NCI-H2029 treated with DMSO at 0.1 percent for 48 hours (cell line): ENCODE measurements around the gene HOXB6.
A peak's percentile ranks its signal among the peaks of the same experiment; 100 is the strongest.

ENCODE experiments used
- DNase-seq: peaks from one replicate; lab custom pipeline; 2025; lab: John Stamatoyannopoulos, UW

HOXB6 gene

DNA sequence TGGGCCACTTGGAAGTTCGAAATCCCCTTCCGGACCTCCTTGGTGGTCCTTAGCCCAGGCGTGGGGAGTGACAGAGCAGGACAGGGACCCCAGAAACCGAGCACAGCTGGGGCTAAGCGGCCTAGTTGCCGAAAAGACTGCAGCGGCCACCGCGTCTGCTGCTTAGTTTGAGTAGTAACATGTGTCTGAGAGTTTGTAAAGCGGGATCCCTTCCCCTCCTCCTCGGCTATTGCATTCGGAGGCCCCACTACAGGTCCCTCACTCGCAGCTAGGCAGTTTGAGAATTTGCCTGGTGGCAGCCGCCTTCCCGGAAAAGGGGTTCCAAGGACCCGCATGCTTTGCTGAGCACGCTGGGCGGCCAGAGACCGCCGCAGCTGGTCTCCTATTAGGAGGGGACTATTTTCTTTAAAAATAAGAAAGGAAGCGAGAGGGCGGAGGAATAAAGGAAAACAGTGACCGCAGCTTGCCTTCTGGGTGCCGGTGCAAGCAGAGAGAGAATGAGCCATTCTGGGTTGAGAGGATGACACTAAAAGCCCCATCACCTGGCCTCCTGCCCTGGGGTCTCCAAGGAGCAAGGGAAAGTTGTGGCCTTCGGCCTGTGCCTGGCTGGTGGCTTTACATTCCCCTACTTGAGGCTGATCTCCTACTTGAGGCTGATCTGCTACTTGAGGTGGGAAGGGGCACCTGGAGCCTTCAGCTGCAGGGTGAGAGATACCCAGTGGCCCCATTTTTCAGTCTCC is 10.1 kb downstream of the HOXB6 start:
- no peak for DNase-seq

DNA sequence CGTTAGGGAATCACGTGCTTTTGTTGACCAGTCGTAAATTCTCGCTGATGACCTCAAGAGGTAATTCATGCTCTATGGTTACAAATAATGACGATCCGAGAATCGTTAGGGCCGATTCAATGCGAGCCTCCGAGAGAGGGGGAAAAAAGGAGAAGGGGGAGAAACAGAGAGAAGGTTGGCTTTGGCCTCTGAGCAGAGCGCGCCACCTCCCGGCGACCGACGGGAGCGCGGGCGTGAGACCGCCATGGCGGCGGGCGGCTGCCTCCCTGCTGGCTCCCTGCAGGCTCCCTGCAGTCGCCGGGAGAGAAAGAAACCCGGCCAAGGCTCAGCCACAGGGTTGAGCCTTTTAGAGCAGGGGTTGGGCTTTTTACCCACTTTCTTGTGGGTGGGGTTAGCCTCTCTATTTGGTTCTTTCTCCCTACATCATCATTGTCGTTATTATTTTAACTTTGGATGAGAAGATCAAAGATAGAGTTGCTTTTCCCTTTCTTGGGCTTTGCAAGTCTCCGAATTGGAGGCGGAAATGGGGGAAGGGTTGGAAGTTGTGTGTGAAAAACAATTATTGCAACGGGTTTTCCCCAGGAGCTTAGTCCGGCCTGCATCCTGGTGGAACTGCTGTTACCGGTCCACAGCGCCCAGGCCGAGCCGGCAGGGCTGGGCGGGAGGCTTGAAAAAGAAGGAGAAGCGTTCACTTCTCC is 10.8 kb downstream of the HOXB6 start:
- DNase-seq: peak; percentile 82

DNA sequence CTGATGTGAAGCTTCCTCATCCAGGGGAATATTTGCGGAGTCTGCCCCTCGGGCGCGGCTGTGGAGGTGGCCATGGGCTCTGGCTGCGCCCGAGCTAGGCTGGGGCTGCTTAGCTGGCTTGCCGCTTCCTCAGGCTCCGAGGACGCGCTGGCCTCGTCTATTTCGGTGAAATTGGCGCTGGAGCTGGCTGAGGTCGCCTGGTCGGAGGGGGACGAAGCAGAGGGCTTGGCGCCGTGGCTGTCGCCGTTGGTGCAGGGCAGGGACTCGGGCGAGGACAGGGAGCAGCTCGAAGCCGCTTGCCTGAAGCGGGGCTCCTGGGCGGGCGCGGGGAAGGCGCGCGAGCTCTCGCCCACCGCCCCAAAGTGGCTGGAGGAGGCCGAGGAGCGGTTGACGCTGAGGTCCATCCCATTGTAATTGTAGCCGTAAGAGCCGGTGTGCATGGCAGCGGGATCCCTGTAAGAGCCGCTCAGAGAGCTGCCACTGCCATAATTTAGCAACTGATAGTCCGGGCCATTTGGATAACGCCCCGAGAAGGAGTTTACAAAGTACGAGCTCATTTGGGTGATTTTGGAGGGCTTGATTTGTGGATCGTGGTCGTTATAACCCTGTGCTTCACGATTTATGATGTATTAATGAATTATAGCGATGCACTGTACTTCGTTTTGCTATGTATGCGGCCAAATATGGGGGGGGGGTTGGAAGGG is 11.5 kb downstream of the HOXB6 start, which contains the start of gene HOXB5:
HOXB5 (minus strand) TSS at position 654 of the 704 bp plus-strand sequence; CDS start at position 557, 97 bp downstream.
- no peak for DNase-seq

DNA sequence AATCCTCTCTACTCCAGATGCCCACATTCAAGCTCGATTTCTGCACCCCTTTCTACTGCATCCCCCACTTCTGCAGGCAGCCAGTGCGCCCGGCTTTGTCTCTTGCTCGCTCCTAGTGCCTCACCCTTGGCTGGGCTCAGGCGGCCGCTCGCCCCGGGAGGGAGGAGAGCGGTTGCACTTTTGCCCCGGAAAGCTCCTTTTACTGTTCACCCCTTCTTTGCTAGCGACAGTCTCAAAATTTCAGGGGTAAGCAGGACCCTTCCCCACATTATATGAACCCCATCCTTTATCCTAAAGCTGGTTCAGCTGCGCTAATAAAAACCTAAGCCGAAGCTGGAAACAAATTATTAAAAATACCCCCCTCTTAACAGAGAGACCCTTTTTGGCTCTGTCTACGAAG is 12.2 kb downstream of the HOXB6 start:
- no peak for DNase-seq

DNA sequence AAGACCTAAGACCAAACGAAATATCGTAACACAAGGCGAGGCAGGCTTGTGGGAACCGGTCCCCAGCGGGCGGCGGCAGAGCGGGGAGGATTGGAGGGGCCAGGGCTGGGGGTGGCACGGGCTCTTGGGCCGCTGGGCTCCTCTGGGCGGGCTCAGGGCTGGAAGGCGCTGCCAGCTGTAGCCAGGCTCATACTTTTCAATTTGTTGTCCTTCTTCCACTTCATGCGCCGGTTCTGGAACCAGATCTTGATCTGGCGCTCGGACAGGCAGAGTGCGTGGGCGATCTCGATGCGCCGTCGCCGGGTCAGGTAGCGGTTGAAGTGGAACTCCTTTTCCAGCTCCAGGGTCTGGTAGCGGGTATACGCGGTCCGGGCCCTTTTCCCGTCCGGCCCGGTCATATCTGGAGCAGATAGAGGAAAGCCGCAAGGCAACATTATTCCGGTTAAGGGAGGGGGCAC is 12.7 kb downstream of the HOXB6 start:
- peak; percentile 46 for DNase-seq

DNA sequence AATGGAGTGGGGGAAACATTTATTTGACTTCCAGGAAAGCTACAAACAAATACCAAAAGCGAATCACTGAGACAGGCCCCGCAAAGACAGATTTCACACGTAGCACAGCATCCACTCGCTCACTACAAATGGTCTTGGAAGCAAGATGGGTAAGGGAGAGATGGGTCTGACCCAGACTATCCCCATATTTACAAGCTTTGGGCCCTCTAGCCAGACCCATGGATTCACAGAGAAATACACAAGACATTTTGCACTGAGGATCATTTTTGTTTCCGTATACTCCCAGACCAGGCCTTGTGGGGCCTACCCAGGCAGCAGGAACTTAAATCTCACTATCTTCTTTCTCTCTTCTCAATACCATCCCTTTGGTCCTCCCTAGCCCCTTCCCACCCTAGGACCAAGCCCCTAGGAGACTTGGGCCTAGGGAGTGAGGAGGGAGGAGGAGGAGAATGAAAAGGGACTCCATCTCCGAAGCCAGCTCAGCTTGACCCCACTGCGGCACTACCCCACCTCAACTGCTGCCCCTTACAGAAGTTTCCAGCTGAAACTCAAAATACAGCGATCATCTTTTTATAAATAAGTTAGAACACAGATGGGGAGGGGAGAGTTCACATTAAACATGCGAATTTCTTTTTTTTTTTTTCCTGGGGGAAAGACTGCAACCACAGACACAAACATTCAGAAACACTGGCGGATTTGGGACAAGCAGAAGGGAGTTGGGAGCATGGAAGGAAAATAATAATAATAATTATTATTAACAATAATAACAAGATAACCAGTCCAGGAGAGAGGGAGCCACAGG is 13.3 kb downstream of the HOXB6 start:
- DNase-seq: no peak

DNA sequence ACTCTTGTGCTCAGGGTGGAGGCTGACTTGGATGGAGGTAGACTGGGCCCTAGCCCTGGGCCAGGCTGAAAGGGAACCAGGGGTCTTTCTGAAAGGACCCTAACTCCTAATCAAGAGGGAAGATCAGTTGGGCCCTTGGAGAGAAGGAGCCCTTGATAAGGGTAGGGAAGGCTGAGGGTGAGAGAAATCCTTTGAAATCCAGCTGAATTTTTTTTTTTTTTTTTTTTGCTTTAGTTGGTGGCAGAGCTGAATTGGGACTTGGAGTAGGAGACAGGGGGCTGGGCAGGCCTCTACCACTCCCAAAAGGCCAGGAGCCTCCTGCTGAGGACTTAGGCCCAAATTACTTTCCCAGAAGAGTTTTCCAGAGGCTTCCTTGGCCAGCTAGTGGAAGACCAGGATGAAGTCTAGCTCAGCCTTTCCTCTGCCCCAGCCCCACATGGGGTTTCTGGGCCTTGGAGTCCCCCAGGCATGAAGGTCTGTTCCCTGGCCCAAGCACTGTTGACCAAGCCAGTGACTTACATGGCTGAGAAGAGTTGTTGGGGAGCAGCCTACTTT is 14.1 kb downstream of the HOXB6 start:
- DNase-seq: no peak

DNA sequence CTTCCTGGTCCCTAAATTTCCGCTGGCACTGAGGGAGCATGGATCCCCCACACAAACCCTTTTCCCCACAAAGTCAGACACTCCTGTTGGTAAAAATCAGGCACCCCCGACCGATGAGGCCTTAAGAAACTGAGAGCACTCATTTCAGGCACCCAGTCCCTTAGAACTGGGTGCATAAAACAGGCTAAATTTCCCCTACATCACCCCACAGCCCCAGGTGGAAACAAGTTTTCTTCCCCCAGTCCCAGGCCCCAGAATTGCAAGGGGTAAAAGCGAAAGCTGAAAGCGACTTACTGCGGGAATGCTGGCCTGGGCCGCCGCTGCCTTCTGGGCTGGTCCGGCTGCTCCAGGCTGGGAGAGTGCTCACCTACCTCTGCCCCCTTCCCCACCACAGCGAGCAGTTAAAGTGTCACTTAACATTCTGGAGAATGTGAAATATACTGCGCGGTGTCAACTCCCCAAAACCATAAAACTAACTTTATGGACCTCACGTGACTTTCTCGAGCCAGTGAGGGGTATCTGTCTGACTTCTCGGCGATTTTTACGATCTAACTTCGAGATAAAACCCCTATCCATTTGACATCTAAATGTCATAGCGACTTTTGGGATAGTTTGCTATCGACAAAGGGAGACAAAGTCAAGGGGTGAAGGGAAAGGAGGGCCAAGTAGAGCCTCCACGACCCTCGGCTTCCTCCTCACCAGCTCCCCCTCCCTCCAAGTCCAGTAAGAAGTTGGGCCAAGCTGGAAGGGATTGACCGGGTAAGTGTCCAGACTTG is 14.8 kb downstream of the HOXB6 start, which contains the start of gene HOXB3:
HOXB3 (minus strand) TSS at position 411 of the 776 bp plus-strand sequence. CDS start 37,767 bp downstream, outside the sequence.
- peak; percentile 40 for DNase-seq

DNA sequence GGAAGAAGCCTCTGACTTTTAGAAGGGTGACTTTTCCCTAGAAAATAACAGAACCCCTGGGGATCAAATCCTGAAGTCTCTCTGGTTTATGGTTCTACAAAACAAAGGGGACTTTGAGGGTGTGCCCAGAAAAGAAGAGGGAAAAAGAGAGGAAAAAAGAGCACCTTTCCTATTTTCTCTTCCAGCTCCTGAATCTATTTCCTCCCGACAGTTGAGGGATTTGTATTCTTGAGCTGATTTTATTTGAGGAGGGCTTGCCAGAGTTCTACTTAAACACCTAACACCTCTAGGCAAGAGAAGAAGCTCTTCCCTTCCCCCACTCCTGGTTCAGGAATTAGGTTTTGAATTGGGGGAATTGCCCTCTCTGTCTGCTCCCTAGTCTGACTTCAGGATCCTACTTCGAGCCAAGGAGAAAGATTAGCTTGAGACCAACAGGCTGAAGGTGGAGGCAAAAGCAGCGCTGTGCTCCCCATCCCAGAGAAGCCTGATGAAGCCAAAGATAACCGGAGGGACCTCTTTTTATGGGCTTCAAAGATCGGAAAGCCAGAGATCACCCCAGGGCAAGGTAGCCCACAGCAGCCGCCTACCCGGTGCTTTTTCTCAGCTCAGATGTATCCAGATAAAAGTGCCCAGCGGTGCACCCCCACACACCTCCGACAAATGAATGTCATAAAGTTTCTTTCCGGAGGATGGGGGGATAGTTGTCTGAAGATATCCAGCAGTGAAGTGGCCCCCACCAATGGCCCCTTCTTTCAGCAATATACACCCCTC is 15.5 kb downstream of the HOXB6 start:
- DNase-seq: peak; percentile 46

DNA sequence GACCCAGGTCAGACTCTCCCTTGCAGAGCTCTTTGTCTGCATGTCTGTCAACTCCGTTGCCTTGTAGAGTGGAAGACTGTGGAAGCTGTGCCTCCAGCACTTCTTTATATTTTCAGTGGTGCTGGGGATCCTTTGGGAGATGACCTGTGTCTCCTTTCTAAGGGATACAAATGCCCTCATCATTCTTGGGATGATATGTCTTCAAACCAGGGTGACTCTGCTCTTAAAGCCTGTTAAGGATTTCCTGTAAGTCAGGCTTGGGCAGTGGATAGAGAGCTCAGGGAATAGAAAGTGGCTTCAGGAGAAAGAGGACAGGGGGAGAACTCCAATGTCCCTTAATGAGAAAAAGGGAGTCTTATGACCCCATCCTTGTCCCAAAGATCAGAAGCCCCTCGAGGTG is 16.3 kb downstream of the HOXB6 start:
- DNase-seq: no peak

DNA sequence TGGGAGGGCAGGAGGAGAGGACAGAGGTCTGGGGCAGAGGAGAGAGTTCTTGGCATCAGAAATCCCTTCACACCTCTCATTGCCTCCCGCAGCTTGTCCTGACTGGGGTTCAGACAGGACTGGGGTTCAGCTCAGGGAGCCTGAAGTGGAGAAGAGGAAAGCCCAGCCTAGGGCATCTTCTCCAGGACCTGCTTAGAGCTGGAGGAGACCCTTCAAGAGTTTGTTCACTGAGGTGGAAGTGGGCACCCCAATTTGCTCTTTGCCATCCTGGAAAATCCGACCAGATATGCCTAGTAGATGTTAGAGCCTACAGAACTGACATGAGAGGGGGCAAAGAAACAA is 16.7 kb downstream of the HOXB6 start:
- no peak for DNase-seq

DNA sequence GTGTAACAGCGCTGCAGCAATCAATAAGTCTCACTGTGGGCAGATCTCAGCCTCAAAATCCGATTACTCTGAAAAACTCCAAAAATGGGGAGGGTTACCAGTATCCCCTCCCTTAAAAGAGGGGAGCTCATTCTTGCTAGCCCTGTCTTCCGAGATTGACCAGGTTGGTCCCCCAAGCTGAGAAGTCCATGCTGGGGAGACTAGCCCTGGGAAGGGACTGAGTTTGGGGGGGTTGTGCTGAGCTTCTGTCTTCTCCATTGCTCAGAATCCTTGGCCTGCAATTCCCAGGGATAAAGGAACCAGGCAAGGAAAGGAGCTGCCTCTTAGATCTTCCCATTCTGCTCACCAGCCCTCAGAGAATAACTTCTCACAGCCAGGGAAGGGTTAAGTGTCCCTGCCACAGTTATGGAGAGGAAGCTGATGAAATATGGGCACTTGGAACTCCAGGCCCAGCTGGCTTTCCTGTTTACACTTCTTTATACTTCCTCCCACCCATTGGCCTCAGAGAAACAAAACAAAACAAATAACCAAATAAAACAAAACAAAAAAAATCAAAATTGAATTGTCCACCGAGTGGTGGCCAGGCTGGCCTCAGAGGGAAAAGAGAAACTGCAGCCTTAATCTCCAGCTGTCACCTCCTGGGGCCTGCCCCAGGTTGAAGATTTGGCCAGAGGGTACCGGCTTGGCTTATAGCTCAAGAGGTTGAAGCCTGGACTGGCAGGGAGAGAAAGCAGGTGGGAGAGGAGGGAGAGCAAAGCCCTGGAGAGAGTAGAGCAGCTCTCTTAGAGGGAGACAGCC is 17.3 kb downstream of the HOXB6 start:
- DNase-seq: peak; percentile 89

DNA sequence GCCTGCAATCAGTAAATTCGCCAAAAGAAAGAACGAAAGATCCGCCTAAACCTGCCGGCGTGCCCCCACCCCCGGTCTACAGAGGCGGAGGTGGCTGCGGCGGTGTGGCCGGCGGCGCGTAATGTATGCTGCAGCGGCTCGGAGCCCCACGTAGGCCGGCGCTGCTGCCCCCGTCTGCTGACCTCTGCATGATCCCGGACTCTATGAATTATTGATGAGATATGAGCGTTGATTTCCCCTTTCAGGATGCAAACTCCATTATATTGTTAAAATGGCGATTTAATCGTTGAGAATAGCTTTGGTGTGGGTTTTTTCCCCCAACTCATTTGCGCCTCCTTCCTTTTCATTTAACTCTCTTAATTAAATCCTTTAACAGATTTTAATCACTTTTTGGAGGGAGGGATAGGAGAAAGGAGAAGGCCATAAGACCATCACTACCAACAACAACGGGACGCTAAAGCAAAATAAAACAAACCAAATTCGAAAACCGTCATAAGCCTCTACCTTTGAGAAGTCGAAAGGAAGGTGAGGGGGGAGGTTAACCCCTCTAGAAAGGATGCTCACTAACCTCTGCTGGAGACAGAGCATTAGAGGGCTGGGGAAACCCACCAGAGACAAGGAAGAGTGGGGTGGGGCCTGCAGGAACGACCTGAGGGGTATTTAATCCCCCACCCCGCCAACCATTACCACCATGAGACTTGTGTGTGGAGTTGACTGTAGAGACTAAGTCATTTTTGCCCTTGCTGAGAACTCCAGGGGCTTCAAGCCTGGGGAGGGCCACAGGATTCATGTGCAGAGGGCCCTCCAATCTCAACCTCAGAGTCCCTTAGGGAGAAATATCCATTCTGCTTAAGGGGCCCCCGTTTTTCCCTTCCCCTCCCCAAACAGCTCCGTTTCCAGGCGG is 18.2 kb downstream of the HOXB6 start:
- no peak for DNase-seq

DNA sequence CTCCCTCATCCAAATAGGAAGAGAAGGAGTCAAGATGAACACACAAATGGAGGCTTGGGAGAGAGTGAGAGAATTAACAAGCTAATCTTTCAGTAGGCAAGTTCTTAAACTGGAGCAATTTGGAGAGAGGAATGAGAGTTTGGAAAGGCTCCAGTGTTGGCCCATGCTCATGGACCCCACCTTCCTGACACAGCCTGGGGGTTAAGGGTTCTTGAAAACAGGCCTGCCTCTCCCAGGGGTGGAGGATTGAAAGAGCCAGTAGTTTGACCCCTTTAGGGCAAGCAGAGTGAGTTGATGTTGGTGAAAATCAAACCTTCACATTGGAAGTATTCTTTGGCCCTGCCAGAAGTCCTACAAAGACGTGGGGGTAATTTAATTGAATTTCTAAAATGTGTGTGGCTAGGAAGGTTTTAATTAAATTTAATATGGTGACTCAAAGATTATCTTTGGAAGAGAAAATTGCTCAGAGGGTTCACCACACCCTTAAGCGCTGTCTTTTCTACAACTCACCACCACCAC is 20.5 kb downstream of the HOXB6 start:
- DNase-seq: peak; percentile 48

DNA sequence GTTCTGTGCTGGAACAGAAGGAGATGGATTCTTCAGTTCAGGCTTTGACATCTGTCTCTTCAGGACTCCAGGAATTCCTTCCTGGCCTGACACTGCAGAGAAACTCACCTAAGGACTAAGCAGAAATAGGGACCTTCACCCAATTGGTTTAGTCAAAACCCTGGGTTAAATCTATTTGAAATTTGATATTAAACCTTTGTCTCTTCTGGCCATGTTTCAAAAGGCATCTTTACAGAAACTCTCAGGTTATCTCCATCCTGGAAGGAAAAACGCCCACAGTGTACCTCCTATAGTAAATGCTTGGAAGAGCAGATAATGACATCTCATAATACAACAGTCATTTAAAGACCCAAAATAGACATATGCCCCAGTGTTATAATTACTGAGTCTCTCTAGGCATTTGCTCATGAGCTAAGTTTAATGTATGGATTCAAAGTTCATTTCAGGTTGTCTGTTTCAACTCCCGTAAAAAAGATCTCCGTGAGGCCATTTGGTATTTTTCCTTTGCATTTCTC is 21.0 kb downstream of the HOXB6 start:
- DNase-seq: peak; percentile 48

DNA sequence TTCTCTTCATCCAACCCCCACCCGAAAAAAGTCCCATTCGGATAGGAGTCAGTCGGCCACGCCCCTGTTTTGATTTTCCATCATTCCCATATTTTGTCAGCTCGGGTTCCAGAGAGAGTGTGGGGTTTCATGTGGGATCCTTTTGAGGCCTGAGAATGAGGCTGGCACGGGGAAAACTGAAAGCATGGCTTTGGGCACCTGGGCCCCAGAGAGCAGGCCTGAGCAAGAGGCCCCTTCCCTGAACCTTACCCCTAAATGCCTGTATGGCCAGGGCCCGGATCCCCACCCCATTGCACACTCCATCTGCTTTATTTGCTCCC is 22.1 kb downstream of the HOXB6 start:
- DNase-seq: peak; percentile 37

DNA sequence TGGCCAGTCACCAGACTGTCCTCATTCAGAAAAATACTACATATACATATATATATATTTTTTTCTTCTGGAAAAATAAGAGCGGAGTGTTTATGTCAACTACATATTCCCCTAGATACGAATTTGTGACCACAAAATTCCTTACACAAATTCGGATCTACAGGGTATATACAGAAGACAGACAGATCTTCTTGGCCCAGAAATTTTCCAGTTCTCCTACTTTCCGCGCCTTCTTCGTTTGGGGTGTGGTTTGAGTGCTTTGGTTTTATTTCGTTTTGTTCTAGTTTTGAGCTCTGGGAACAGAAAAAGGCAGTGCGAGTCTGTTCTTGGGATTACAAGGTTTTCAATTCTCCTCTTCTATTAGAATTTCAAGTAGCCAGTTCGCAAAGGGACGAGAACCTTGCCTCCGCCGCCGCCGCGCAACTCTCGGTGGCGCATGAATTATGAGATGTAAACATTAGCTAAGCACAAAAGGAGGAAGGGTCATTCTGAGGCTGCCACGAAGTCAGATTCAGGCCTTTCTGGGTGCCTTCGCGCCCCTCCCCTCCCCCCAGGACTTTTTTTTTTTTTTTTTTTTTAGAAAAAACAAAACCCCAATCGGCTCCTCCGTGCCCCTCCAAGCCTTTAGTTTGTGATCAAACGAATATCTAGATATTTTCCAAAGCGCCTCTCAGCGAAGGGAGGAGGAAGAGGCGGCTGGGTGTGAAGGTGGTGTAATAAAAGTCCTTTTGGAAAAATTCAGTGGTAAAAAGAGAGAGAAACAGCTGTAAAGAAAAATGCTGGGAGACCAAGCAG is 24.8 kb downstream of the HOXB6 start:
- DNase-seq: peak; percentile 42
